NCI-H2196 treated with DMSO at 0.1 percent for 48 hours (cell line): ENCODE results near the gene HDGFL2.
"Not testable (repeated sequence)": the region's sequence is repeated elsewhere in the genome, so short reads cannot be mapped to it uniquely, and the experiment has no call there.

Experiments
- DNase-seq: peaks from one replicate; lab custom pipeline; 2025; ENCODE audit not compliant: unreplicated experiment; lab: John Stamatoyannopoulos, UW

HDGFL2 gene

GRCh38 chr19:4511300-4512054, 39.4 kb downstream of the HDGFL2 start:
- DNase-seq, result no peak

GRCh38 chr19:4512070-4512469, 40.0 kb downstream of the HDGFL2 start:
- DNase-seq, result no peak

- DNase-seq, result no peak
These were observed 41.2 kb downstream of the HDGFL2 start for GRCh38 chr19:4513248-4513647.

GRCh38 chr19:4515732-4516131, 43.6 kb downstream of the HDGFL2 start:
- DNase-seq, result no peak

- DNase-seq, result no peak
These were observed 44.3 kb downstream of the HDGFL2 start for GRCh38 chr19:4516199-4516938.

GRCh38 chr19:4516939-4517300, 44.8 kb downstream of the HDGFL2 start:
- no peak for DNase-seq

- DNase-seq, result no peak
These were observed 45.5 kb downstream of the HDGFL2 start for GRCh38 chr19:4517451-4518057.

- no peak for DNase-seq
These were observed 46.5 kb downstream of the HDGFL2 start, which contains the start of gene PLIN4 for GRCh38 chr19:4518345-4519171. Gene PLIN4 (minus strand): TSS chr19:4518486. CDS start chr19:4518272, 214 bp downstream.

GRCh38 chr19:4519172-4519496, 47.0 kb downstream of the HDGFL2 start:
- no peak for DNase-seq

- DNase-seq, result no peak
These were observed 47.6 kb downstream of the HDGFL2 start for GRCh38 chr19:4519521-4520277.

GRCh38 chr19:4521170-4521887, 49.2 kb downstream of the HDGFL2 start:
- no peak for DNase-seq

- no peak for DNase-seq
These were observed 49.8 kb downstream of the HDGFL2 start for GRCh38 chr19:4521888-4522242.

- DNase-seq, result no peak
These were observed 50.4 kb downstream of the HDGFL2 start for GRCh38 chr19:4522291-4523002.

GRCh38 chr19:4523306-4524110, 51.4 kb downstream of the HDGFL2 start:
- DNase-seq, result peak; percentile 25

- no peak for DNase-seq
These were observed 52.9 kb downstream of the HDGFL2 start for GRCh38 chr19:4524808-4525562.

- no peak for DNase-seq
These were observed 53.5 kb downstream of the HDGFL2 start for GRCh38 chr19:4525563-4526002.

GRCh38 chr19:4527377-4527776, 55.3 kb downstream of the HDGFL2 start:
- not testable (repeated sequence) for DNase-seq

- no peak for DNase-seq
These were observed 56.7 kb downstream of the HDGFL2 start for GRCh38 chr19:4528843-4529242.
